Neural cell (in vitro differentiated cells): ENCODE results near the gene JAKMIP3. TPM values are rescaled to one million over a fixed set of nuclear protein-coding genes. Genes with fewer than 3 reads are reported as not detected.

Experiments
- H2AFZ ChIP-seq: fragments of 200-600, 300-800 bp; sonication (generic), shearing (Covaris generic); 2 replicates; pipeline ENCODE4 v1.6.0; 2014; ENCODE audit warnings: low read depth, mild to moderate bottlenecking, antibody characterized with exemption, low read length, moderate library complexity
- H3F3A ChIP-seq: fragments of 200-600 bp; shearing (Covaris generic); 2 replicates; pipeline ENCODE4 v1.6.1; 2016; ENCODE audit warnings: mild to moderate bottlenecking, moderate library complexity, mixed read lengths, antibody characterized with exemption, low read length; ENCODE audit not compliant: insufficient read depth, poor library complexity, severe bottlenecking
- H3K27ac ChIP-seq: fragments of 200-600, 300-800 bp; sonication (generic), shearing (Covaris generic); 2 replicates; pipeline ENCODE4 v1.5.1; 2014; ENCODE audit warnings: mild to moderate bottlenecking, low read length, moderate library complexity
- H3K27me3 ChIP-seq: fragments of 300-800, 200-600 bp; sonication (generic), shearing (Covaris generic); 2 replicates; pipeline ENCODE4 v1.6.0; 2014; ENCODE audit warnings: mild to moderate bottlenecking, low read depth, low read length, moderate library complexity; ENCODE audit not compliant: insufficient read depth
- H3K36me3 ChIP-seq: fragments of 300-800, 200-600 bp; sonication (generic), shearing (Covaris generic); 2 replicates; pipeline ENCODE4 v1.5.1; 2014; ENCODE audit warnings: mild to moderate bottlenecking, antibody characterized with exemption, low read length, moderate library complexity; ENCODE audit not compliant: insufficient read depth
- H3K4me2 ChIP-seq: fragments of 300-800, 200-600 bp; sonication (generic), shearing (Covaris generic); 2 replicates; pipeline ENCODE4 v1.6.0; 2014; ENCODE audit warnings: mild to moderate bottlenecking, low read length
- H3K4me3 ChIP-seq: fragments of 300-800, 200-600 bp; sonication (generic), shearing (Covaris generic); 2 replicates; pipeline ENCODE4 v1.5.1; 2014; ENCODE audit warnings: mild to moderate bottlenecking, low read length, moderate library complexity
- H3K79me2 ChIP-seq: fragments of 200-600 bp; shearing (Covaris generic); replicated peaks from 2 replicates; pipeline ENCODE4 v1.6.0; 2014; ENCODE audit warnings: mild to moderate bottlenecking, low read length, moderate library complexity; ENCODE audit not compliant: insufficient read depth
- H3K9ac ChIP-seq: fragments of 300-800, 200-600 bp; sonication (generic), shearing (Covaris generic); 2 replicates; pipeline ENCODE4 v1.6.1; 2016; ENCODE audit warnings: mild to moderate bottlenecking, low read length, mixed read lengths
- H3K9me2 ChIP-seq: fragments of 200-600 bp; shearing (Covaris generic); 2 replicates; pipeline ENCODE4 v1.6.1; 2016; ENCODE audit warnings: mild to moderate bottlenecking, low read length, mixed read lengths; ENCODE audit not compliant: insufficient read depth
- H3K9me3 ChIP-seq: fragments of 200-600, 300-800 bp; sonication (generic), shearing (Covaris generic); 2 replicates; pipeline ENCODE4 v1.6.1; 2016; ENCODE audit warnings: mild to moderate bottlenecking, mixed run types, low read length, moderate library complexity, mixed read lengths
- H4K20me1 ChIP-seq: fragments of 200-600 bp; shearing (Covaris generic); 2 replicates; pipeline ENCODE4 v1.6.1; 2016; ENCODE audit warnings: mild to moderate bottlenecking, mixed run types; ENCODE audit not compliant: insufficient read depth
- CTCF ChIP-seq: fragments of 450-650 bp; IDR thresholded peaks from 2 replicates; pipeline ENCODE4 v1.5.1; 2014; ENCODE audit warnings: antibody characterized with exemption, mild to moderate bottlenecking, moderate library complexity; ENCODE audit not compliant: poor library complexity, severe bottlenecking
- EP300 ChIP-seq: fragments of 450-650 bp; conservative IDR thresholded peaks from 2 replicates; pipeline ENCODE4 v1.6.1; 2014; ENCODE audit warnings: antibody characterized with exemption, mild to moderate bottlenecking, moderate library complexity; ENCODE audit not compliant: poor library complexity, severe bottlenecking
- EZH2 ChIP-seq: fragments of 200-600, 300-800 bp; shearing (Covaris generic), sonication (generic); IDR thresholded peaks from 2 replicates; pipeline ENCODE4 v1.6.1; 2014; ENCODE audit warnings: antibody characterized with exemption, low read length, borderline replicate concordance, mild to moderate bottlenecking; ENCODE audit not compliant: insufficient read depth, poor library complexity, severe bottlenecking
- MXI1 ChIP-seq: fragments of 450-650 bp; conservative IDR thresholded peaks from 2 replicates; pipeline ENCODE4 v1.6.1; 2014; ENCODE audit warnings: antibody characterized with exemption, mild to moderate bottlenecking; ENCODE audit not compliant: poor library complexity, severe bottlenecking
- POLR2AphosphoS5 ChIP-seq: IDR thresholded peaks from 2 replicates; pipeline ENCODE4 v1.6.1; 2012
- RAD21 ChIP-seq: fragments of 450-650 bp; conservative IDR thresholded peaks from 2 replicates; pipeline ENCODE4 v1.6.1; 2014; ENCODE audit warnings: antibody characterized with exemption, mild to moderate bottlenecking, moderate library complexity
- REST ChIP-seq: IDR thresholded peaks from 2 replicates; pipeline ENCODE4 v1.6.1; 2012; ENCODE audit warnings: borderline replicate concordance
- SMC3 ChIP-seq: fragments of 450-650 bp; conservative IDR thresholded peaks from 2 replicates; pipeline ENCODE4 v1.6.1; 2014; ENCODE audit warnings: antibody characterized with exemption, mild to moderate bottlenecking, moderate library complexity; ENCODE audit not compliant: poor library complexity
- TAF1 ChIP-seq: IDR thresholded peaks from 2 replicates; pipeline ENCODE4 v1.6.1; 2012; ENCODE audit warnings: low read depth
- polyA plus RNA-seq: library from polyadenylated mRNA; depleted of rRNA; stranded (reverse); fragments of >200 nt; gene quantifications from 2 replicates; pipeline ENCODE4 v1.2.3, GENCODE V29; 2014

JAKMIP3 gene
- polyA plus RNA-seq, 1 donor from 2014 or later: 5.1 TPM

DNA sequence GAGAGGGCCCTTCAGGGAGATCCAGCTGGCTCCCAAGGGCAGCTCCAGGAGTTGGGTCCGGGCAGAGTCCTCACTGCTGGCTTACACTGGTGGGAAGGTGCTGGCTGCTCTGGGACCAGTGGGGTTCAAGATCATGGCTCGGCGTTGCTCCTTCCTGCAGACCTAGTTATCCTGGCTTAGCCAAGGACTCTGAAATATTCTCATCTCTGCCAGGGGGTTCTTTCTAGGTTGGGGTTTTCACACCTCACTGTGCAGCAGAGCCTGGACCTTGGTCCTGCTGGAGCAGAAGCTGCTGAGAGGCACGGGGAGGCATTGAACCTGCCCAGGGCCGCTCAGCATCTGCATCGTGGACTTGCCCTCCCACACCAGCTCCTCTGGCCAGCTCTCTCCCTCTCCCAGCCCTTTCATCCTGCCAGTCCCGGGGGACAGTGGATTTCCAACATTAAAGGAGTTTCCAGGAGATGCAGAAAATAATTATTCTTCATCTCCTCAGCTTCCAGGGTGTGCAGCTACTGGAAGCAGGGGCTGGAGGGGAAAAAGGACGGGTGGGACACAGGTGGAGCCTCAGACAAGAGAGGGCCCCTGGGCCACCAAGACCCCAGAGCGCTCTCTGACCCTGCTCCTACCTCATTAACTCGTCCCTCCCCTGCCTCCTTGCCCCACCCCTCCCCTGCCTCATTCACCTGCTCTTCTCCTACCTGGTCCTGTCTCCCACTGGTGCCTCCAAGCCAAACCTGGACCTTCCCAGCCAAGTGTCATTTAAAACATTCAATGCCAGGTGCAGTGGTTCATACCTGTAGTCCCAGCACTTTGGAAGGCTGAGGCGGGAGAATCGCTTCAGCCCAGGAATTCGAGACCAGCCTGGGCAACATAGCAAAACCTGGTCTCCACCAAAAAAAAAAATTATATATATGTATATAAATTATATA lies 42.5 kb downstream of the JAKMIP3 start:
- Histone ChIP-seq H3K36me3 (no peaks in the 10 kb centered on the region), H3K79me2 (no peaks in the 10 kb centered on the region), H3K4me3 (no peak overlapping the region), H3K27me3 (no peaks in the 10 kb centered on the region), H2AFZ (no peak overlapping the region), H3F3A (no peaks in the 10 kb centered on the region), H3K9ac (no peak overlapping the region), H3K9me3 (no peaks in the 10 kb centered on the region), H3K4me2 (no peak overlapping the region), H3K27ac (no peak overlapping the region), H4K20me1 (no peaks in the 10 kb centered on the region), H3K9me2 (no peaks in the 10 kb centered on the region)
- TF ChIP-seq POLR2AphosphoS5: no peak
- TF ChIP-seq TAF1: no peak
- TF ChIP-seq REST: no peak
- TF ChIP-seq CTCF: no peak
- no peak for TF ChIP-seq SMC3
- TF ChIP-seq RAD21: no peak
- TF ChIP-seq EP300: no peak
- no peak for TF ChIP-seq MXI1
- no peak for TF ChIP-seq EZH2

- TF ChIP-seq CTCF (no peak), RAD21 (no peak), SMC3 (no peak), EZH2 (no peak), EP300 (no peak), MXI1 (no peak), REST (no peak), TAF1 (no peak), POLR2AphosphoS5 (no peak)
- no peaks in the 10 kb centered on the region for H3K9me3 ChIP-seq
- H3K9me2 ChIP-seq: no peaks in the 10 kb centered on the region
- no peaks in the 10 kb centered on the region for H4K20me1 ChIP-seq
- no peak overlapping the region for H3K9ac ChIP-seq
- no peak overlapping the region for H3K4me3 ChIP-seq
- H3K4me2 ChIP-seq: no peak overlapping the region
- H3K27me3 ChIP-seq: no peaks in the 10 kb centered on the region
- H3K27ac ChIP-seq: no peak overlapping the region
- H2AFZ ChIP-seq: no peak overlapping the region
- H3K79me2 ChIP-seq: no peaks in the 10 kb centered on the region
- no peaks in the 10 kb centered on the region for H3K36me3 ChIP-seq
- H3F3A ChIP-seq: no peaks in the 10 kb centered on the region
Measured at GRCh38 chr10:132109341-132110110, 43.8 kb downstream of the JAKMIP3 start.
